ENCODE measurements around the gene LAMC3.
"Not testable (repeated sequence)": the region's sequence is repeated elsewhere in the genome, so short reads cannot be mapped to it uniquely, and the experiment has no call there.

The LAMC3 gene

DNA sequence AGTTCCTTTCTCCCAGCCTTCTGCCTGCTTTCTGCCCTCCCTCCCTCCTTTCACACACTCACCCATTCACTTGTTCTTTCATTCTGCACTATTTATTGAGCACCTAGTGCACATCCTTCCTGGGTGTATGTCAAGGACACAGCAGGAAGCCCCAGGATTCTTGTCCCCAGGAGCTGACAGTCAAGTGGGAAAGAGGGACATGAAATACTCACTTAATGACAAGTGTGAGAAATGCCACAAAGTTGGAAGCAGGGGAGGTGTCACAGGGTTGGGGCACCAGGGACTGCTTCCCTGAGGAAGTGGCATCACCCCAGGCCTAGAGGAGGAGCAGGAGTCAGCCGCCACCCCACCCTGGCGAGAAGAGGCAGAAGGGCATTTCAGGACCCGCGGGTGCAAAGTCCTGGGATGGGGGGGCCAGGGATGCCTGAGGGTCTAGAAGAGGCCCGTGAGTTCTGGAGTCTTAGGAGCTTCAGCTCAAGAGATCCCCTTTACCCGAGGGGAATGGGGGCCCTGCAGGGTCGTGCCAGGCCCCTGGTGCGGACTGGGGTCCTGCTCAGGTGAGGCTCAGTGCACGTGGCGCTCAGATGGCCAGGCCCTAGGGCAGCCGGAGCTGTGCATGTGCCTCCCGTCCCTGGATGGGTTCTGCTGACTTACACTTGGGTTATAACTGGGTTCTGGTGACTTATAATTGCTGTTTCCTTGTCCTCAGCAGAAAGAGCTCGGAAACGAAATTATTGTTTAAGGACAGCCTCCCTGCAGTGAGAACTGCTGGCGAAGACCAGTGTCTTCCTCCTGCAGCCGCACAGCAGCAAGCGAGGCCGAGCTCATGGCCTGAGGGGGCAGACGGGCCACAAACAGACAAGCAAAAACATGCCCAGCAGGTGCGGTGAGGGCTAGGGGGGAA lies 16.9 kb upstream of the LAMC3 start:
- no peak for DNase-seq (ENCODE audit: low read depth, low spot score)

DNA sequence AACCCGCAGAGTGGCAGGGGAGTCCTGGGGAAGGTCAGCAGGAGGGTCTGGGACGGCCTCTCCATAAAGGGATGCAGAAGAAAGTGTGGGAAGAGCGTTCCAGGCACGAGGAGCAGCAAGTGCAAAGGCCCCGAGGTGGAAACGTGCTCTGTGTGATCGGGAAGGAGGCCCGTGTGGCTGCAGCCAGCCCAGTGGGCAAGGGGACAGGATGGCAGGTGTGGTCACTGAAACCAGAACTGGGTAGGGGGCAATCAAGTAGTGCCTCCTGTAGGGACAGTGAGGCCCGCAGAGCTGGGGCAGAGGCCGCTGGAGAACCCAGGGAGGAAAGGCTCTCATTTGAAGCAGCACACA lies 16.3 kb upstream of the LAMC3 start:
- DNase-seq (ENCODE audit: low read depth, low spot score) = no peak

DNA sequence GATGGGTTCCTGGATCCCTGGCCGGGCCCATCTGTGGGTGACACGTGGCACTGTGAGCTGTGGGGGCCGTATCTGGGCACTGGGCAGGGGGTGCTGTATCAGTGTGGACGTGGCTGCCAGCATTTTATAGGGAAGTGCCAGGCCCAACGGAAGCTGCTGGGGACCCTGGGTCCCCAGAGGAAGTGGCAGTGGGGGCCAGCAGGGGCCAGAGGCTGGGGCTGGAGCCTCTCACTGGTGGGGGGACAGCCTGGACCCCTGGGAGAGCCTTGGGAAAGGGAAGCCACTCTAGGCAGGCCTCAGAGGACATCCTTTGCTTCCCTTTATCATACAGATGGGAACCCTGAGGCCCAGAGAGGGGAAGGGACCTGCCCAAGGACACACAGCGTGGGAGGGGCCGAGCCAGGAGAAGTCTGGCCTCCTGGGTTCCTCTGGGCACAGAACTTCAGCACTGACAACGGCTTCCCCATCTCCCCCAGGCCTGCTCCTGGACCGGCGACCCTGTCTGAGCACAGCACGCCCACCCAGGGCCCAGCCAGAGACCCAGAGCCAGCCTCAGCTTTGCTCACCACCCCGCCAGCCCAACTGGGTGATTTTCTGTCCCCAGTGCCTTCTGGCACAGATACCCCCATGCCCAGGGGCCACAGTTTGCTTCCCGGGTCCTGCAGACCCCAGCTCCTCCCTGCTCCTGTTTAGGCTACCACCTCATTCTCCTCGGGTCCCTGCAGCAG lies 15.5 kb upstream of the LAMC3 start:
- no peak for DNase-seq (ENCODE audit: low read depth, low spot score)

DNA sequence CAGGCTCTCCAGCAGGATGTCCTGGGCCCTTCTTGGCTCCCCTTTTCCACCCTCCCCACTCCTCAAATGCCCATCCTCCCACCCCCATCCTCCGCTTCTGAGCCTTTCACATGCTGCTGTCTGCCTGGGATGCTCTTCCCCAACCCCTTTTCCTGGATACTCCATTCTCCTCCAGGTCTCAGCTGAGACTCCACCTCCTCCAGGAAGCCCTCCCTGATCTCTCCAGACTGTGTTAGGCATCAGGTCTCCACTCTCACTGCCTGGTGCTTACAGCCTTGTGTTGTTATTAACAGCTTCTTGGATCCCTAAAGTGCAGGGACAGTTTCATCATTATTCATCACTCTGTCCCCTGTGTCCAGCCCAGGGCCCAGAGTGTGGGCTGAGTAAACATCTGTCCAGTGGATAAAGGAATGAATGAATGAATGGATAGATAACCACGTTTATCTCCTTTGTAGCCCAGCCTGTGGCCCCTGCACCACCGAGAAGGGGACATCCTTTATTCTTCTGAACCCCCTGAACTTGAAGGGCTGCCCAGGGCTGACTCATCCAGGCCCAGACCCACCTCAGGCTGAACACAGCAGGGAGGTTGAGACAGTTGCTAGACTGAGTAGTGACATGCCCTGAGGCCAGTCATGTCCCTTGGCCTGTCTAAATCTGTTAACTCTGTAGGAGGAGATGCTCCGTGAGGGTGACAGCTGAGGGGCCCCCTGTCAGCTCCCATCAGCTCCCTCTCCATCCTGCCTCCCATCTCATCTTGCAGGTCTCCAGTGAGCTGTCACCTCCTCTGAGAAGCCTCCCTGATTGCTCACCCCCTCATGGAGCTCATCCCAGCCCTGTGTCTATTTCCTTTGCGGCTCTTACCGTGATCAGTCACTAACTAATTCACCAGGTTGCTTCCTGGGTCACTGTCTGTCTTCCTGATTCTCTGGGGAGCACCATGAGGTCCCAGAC lies 14.6 kb upstream of the LAMC3 start:
- DNase-seq (ENCODE audit: low read depth, low spot score) = no peak

DNA sequence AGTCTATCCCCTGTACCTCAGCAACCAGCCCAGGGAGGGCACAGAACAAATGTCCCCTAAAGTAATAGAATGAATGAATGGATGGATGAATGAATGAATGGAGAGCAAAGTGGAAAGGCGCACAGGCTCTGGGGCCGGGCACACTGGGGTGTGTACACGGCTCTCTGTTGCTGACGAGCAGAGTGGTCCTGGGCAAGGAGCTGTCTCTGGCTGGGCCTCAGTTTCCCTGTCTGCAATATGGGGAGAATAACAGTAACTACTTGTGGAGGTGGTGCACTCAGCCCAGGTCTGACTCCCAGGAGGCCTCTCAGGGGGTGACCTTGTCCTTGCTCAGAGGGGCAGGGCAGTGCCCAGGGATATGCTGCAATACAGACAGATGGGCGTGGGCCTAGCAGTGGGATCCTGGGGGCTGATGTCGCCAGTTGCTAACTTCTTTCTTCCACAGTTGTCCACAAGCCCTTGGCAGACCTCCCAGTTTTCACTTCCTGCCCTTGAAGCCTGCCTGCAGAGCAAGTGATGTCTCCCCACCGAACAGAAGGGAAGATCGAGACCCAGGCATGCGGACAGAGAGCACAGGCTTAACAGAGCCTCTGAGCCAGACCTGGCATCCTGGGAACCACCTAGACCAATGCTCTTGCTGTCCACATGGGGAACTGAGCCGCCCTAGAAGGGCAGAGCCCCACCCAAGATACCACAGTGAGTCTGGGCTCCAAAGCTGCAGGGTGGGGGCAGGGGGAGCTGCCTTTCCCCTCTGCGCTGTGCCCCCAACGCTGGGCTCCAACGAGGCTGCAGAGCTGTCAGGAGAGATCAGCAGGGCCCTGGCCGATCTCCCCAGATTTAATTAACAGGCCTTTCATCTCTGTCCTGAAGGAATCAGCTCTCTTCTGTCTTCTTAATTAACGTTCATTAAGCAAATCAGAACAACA lies 13.6 kb upstream of the LAMC3 start:
- no peak for DNase-seq (ENCODE audit: low read depth, low spot score)

DNA sequence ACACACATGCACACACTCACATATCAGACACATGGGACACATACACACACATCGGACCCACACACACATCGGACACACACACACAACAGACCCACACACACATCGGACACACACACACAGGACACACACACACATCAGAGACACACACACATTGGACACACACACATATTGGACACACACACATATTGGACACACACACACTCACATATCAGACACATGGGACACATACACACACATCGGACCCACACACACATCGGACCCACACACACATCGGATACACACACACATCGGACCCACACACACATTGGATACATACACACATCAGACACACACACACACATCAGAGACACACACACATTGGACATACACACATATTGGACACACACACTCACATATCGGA lies 12.8 kb upstream of the LAMC3 start:
- DNase-seq (ENCODE audit: low read depth, low spot score) = no peak

DNA sequence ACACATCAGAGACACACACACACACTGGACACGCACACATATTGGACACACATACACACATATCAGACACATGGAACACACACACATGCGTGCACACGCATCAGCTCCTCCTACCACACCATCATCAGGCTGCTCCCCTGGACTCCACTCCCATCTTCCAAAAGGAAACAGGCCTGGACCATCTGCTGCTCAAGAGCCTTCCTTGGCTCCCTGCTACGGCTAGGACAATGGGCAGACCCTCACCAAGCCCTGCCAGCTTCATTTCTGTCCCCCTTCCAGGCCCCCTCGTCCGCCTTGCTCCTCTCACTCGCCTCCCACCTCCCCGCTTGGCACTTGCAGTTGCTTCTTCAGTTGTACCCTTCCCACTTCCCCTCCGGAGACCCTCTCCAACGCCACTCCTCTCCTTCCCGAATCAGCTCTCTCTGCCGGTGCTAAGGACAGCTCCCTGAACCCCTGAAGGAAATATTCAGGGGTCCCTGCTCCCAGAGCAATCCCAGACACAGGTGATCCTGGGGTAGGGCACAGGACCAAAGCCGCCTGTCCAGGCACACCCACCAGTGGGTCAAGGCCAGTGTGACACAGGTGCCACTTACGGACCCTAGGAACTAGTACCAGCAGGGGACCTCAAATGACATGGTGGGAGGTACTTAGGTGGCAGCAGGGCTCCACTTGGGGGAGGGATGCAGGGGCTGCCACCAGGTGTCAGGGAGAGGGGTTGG lies 12.1 kb upstream of the LAMC3 start:
- no peak for DNase-seq (ENCODE audit: low read depth, low spot score)

DNA sequence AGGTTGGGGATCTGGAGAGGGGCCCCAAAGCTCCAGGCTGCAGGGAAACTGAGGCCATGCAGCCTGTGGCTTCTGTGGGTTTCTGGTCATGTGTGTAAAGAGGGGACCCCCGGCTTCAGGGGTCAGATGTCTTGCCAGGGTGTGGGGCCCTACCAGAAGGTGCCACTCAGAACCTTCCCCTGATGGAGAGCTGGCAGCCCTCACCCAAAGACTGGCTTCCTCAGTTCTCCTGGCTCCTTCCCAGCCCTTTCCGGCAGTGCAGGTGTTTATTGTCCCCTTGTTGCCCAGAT lies 11.6 kb upstream of the LAMC3 start:
- DNase-seq (ENCODE audit: low read depth, low spot score) = no peak

DNA sequence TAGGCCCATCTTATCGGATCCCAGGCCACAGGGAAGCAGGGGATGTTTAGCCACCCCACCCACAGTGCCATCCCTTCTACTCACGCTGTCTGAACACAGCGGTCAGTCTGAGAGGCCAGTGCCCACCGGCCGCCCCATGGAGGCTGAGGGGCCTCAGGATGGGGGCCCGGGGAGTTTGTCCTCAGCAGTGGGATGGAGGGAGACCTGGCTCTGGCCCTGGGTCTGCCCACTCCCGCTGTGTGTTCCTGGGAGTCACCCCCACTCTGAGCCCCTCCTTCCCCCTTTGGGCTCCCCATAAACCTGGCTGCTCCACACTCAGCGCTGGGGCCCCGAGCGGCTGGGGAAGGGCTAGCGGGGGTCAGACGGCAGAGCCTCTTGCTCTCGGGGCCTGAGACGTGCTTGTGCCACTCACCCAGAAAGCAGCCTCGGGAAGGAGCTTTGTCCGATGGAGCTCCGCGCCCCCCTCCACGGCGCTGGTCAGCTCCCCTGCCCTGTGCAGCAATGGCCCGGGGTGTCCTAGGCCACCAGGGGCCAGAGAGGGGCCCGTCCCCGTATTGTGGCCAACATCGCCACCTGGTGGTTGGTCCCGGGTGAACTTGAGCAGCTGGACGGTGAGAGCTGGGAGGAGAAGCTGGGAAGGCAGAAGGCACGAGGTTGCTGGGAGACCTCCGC lies 10.9 kb upstream of the LAMC3 start:
- DNase-seq (ENCODE audit: low read depth, low spot score) = no peak

DNA sequence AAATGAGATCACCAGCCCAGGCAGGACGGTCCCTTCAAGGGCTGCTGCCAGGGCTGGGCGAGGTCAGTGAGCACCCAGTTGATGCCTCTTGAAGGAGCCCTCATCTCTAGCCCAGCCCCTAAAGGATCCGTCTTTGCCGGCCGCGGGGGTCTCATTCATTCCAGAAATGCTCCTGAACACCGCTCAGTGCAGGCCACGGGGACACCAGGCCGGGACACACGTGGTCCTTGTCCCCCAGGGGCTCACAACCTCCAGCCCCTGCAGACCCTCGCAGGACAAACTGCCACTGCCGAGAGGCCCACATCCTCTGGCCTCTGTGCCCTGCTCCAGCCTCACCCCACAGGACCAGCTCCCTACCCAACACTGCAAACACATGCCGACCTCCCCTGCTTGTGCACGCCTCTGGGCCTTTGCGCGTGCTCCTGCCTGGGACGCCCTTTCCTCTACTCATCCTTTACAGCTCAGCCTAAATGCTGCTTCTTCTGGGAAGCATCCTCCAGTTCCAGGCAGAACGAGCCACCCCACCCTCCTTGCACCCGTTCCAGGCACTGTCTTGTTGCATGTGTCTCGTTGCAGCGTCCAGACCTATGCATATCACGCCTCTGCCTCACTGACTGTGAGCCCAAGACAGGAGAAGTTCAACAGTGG lies 10.3 kb upstream of the LAMC3 start:
- no peak for DNase-seq (ENCODE audit: low read depth, low spot score)

DNA sequence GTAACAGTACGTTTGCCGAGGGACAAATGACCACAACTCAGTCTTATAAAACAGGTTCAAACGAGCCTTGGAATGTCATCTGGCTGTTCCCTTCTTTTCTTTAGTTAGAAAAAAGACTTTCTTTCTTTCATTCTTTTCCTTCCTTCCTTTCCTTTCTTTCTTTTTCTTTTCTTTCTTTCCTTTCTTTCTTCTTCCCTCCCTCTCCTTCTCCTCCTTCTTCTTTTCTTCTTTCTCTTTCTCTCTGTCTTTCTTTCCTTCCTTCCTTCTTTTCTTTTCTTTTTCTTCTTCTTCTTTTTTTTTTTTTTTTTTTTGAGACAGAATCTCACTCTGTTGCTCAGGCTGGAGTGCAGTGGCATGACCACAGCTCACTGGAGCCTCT lies 9.7 kb upstream of the LAMC3 start:
- no peak for DNase-seq (ENCODE audit: low read depth, low spot score)

DNA sequence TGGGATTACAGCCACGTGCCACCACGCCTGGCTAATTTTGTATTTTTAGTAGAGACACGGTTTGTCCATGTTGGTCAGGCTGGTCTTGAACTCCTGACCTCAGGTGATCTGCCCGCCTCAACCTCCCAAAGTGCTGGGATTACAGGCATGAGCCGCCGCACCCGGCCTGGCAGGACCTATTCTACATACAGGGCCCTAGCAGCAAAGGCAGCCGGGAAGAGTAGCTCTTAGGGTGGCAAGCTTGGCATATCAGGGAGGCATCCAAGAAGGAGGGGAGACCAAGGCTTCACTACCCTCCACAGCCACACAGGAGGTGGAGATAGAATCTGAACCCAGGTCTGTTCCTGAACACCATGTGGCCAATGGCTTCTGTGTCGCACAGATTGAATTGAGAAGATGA lies 8.4 kb upstream of the LAMC3 start:
- DNase-seq (ENCODE audit: low read depth, low spot score) = not testable (repeated sequence)

DNA sequence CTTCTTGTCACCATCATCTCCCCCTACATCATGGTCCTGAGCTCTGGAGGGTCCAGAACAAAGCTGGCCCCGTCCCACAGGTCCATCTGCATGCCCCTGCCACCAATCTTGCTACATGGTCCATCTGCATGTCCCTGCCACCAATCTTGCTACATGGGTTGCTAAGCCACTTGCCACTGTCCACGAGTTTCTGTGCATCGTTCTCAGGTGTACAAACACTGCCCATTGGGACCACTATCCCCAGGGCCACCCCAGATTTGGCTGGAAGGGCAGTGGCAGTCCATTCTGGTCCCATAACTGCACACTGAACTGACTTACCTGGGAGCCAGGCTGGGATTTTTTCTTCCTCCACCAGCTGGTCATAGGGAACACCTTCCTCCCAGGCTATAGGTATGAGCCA lies 8.0 kb upstream of the LAMC3 start:
- DNase-seq (ENCODE audit: low read depth, low spot score) = no peak

DNA sequence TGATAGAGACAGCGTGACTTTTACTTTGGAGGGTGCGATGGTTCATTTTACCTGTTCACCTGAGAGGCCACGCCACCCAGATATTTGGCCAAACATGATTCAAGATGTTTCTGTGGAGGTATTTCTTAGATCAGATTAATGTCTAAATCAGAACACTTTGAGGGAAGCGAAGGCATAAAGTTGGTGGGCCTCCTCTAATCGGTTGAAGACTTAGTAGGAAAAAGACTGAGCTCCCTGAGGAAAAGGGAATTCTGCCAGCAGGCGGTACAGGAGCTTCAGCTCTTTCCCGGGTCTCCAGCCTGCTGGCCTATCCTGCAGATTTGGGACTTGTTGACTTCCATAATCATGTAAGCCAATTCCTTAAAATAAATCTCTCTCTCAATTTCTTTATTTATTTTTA lies 7.0 kb upstream of the LAMC3 start:
- DNase-seq (ENCODE audit: low read depth, low spot score) = no peak

DNA sequence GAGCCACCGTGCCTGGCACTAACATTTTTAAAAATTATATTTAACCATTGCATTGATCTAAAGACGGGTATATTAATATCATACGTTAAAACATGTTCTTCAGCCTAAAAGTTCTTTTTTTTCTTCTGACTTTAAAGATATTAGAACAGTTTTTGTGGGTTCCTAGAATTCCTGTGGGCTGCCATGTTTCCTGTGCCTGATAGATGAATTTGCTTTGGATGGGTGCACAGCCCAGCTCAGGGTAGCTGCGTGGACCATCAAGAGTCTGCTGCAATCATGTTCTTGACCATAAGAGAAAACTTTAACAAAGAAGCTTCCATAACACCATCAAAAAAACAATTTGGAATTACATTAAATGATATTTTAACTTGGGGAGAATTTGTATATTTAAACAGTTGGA lies 2.4 kb upstream of the LAMC3 start:
- DNase-seq (ENCODE audit: low read depth, low spot score) = no peak

DNA sequence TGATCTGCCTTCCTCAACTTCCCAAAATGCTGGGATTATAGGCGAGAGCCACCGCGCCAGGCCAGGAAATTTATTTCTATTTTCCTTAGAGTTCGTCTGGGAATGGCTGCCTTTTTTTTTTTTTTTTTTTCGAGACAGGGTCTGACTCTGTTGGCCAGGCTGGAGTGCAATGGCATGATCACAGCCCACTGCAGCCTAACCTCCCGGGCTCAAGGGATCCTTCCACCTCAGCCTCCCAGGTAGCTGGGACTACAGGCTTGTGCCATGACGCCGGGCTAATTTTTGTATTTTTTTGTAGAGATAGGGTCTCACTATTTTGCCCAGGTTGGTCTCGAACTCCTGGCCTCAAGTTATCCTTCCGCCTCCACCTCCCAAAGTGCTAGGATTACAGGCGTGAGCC lies 888 bp upstream of the LAMC3 start:
- DNase-seq (ENCODE audit: low read depth, low spot score) = no peak

DNA sequence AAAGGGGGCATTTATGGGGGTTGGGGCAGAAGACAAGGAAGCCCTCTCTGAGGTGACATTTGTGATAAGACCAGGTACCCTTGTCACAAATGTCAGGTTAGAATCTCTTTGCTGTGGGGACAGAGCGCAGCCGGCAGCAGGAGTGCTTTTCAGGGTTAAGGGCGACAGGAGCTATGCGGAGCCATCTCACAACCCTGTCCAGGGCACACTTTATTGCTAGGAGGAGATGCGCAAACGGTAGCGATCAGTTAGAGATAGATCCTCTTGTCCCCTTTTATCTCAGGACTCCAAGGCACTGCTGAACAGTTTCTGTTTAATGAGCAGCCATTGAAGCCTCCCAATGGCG lies 438 bp upstream of the LAMC3 start:
- DNase-seq (ENCODE audit: low read depth, low spot score) = no peak

DNA sequence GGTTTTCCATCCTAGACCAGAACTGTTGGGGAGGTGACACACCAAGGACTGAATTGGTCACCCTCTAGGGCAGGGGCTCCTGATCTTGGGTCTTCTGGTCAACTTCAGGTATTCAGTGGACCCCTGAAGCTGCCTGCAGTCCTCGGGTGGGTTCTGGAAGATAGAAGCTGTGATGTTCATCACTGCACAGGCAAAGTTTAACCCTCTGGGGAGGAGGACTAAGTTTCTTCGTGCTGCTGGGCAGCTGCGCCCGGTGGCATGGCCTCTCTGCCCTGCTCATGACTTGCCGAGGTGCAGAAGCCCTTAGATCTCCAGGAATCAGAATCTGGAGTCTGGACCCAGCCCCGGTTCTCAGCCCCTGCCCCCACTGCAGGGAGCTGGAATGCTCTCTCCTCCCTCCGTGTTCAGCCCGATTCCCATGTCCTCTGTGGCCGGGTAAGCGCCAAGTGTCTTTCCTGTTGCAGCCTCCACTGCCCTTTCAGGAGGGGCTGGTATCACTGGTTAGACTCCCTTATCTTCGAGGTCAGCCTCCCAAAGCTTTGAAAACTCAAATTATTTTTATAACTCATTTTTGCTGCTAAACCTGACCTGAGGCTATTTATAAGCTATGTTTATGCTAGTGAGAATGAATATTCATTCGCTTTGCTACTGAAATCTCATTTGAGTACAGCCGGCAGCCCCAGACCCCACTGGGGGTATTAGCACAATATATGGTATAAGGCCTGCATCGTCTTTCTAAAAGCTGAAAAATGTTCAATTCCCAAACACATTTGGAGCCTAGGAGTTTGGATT lies 1.7 kb downstream of the LAMC3 start:
- DNase-seq (ENCODE audit: low read depth, low spot score) = no peak
